Natural killer cell (primary cell): ENCODE results near the gene RAB1B. TPM values are rescaled to one million over a fixed set of nuclear protein-coding genes. Genes with fewer than 3 reads are reported as not detected.

Experiments used
- ATAC-seq, 3 donors: fragments of 150-1000 bp in 2 of 3; fragments of 200-7000 bp in 1 of 3; cut with Tn5 transposase; 1 replicate in 1 of 3; 2 replicates in 2 of 3; pipeline ENCODE4 v1.10.0; 2021; ENCODE audit warnings: mild to moderate bottlenecking in 2 of 3, moderate library complexity in 2 of 3
- DNase-seq, 2 donors: peaks; one replicate each; pipeline versions ENCODE4 v3.0.0 to v3.0.0-alpha.2; 2013 to 2021; ENCODE audit warnings: mixed read lengths in 1 of 2
- H3K27ac ChIP-seq: one replicate; pipeline ENCODE4 v1.5.1; 2013; ENCODE audit warnings: mild to moderate bottlenecking, low read length
- H3K27me3 ChIP-seq: one replicate; pipeline ENCODE4 v1.6.1; 2013; ENCODE audit warnings: low read length; ENCODE audit not compliant: control insufficient read depth, insufficient read depth
- H3K36me3 ChIP-seq: one replicate; pipeline ENCODE4 v1.6.1; 2013; ENCODE audit warnings: low read length; ENCODE audit not compliant: control insufficient read depth, insufficient read depth
- H3K4me1 ChIP-seq: one replicate; pipeline ENCODE4 v1.6.1; 2013; ENCODE audit warnings: low read length; ENCODE audit not compliant: control insufficient read depth, insufficient read depth
- H3K4me3 ChIP-seq: one replicate; pipeline ENCODE4 v1.5.1; 2013; ENCODE audit warnings: low read length
- H3K9me3 ChIP-seq: one replicate; pipeline ENCODE4 v1.6.1; 2013; ENCODE audit warnings: low read length; ENCODE audit not compliant: control insufficient read depth, insufficient read depth
- H3K27ac Mint-ChIP-seq, 2 donors: one replicate each; pipeline ENCODE4 v1.8.0; 2022; ENCODE audit warnings: mild to moderate bottlenecking in 2 of 2, mixed read lengths in 2 of 2, moderate library complexity in 1 of 2
- H3K27me3 Mint-ChIP-seq, 2 donors: one replicate each; pipeline ENCODE4 v1.8.0; 2022; ENCODE audit warnings: low read depth in 2 of 2, mixed read lengths in 2 of 2
- H3K36me3 Mint-ChIP-seq: one replicate; pipeline ENCODE4 v1.8.0; 2022; ENCODE audit warnings: mixed read lengths
- H3K4me1 Mint-ChIP-seq, 2 donors: one replicate each; pipeline ENCODE4 v1.8.0; 2022; ENCODE audit warnings: mixed read lengths in 2 of 2
- H3K4me3 Mint-ChIP-seq: one replicate; pipeline ENCODE4 v1.8.0; 2022; ENCODE audit warnings: mild to moderate bottlenecking, moderate library complexity, mixed read lengths
- H3K9me3 Mint-ChIP-seq, 2 donors: one replicate each; pipeline ENCODE4 v1.8.0; 2022; ENCODE audit warnings: mixed read lengths in 2 of 2
- WGBS: methylation state at CpG from one replicate; pipeline ENCODE4 v1.1.7; 2013; ENCODE audit warnings: missing lambda C conversion rate; ENCODE audit not compliant: insufficient coverage; 5-methylcytosine and 5-hydroxymethylcytosine counted together
- intact Hi-C: fragments of 100-400 bp; cut with micrococcal nuclease; formaldehyde crosslinking; loops from one replicate; pipeline ENCODE4 v1.14.2; 2022
- total RNA-seq, 4 donors: library from RNA; stranded (reverse); fragments of 120-200 nt in 1 of 4; gene quantifications; one replicate each; pipeline versions ENCODE4 v1.2.3 to v1.2.4, GENCODE V29; 2013 to 2022
- TF ChIP-seq, protein P1 (sequence below): fragments of 200-600 bp; IDR thresholded peaks from one replicate; pipeline ENCODE4 v1.8.0; 2022; ENCODE audit warnings: antibody characterized with exemption

RAB1B gene
- total RNA-seq, 3 donors from 2014 or later (not counting 1 experiment from before 2014, with no cell fraction given): 116 to 144 (median 132) TPM

DNA sequence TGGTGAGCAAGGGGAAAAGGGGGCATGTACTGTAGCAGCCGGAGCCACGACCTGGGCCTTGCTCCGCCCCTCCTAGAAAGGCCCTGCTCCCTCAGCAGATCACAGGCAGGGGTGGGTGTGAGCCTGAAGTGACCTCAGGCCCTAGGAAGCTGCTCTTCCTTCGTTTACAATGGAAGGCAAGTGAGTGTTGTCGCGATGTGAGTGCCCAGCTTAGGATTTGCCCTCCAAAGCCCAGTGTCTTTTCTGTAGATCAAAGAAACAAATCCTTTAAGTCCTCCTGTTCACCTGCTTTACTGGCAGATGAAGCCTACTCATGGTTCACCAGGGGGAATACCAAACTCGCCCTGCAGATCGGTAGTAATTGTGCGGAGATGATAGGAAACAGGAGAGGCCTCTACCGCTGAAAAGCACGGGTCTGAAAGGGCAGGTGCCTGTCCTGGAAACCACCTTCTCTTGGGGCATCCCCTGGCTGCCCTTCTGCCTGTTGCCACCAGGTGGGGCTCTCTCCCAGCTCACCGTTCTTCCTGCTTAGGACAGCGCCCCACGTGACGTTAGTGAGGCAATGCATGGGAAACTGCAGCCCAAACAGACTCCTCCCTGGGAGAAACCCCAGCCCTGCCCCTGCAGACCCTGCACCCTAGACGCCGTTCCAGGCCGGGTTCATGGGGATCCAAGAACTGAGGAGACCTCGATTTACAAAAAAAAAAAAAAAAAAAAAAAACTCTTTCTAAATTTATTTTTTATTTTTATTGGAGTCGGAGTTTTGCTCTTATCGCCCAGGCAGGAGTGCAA lies 45.9 kb upstream of the RAB1B start:
- Mint-ChIP-seq H3K4me3 (no peak overlapping the region), H3K27ac (peak overlapping the region; percentile 93 to 96), H3K27me3 (no peaks in the 10 kb centered on the region), H3K4me1 (peaks cover 18 to 19% of the 10 kb centered on the region in 2 donors), H3K36me3 (peaks cover 8% of the 10 kb centered on the region), H3K9me3 (no peaks in the 10 kb centered on the region)
- peak; percentile 91 to 99 for DNase-seq
- TF ChIP-seq, protein P1, sequence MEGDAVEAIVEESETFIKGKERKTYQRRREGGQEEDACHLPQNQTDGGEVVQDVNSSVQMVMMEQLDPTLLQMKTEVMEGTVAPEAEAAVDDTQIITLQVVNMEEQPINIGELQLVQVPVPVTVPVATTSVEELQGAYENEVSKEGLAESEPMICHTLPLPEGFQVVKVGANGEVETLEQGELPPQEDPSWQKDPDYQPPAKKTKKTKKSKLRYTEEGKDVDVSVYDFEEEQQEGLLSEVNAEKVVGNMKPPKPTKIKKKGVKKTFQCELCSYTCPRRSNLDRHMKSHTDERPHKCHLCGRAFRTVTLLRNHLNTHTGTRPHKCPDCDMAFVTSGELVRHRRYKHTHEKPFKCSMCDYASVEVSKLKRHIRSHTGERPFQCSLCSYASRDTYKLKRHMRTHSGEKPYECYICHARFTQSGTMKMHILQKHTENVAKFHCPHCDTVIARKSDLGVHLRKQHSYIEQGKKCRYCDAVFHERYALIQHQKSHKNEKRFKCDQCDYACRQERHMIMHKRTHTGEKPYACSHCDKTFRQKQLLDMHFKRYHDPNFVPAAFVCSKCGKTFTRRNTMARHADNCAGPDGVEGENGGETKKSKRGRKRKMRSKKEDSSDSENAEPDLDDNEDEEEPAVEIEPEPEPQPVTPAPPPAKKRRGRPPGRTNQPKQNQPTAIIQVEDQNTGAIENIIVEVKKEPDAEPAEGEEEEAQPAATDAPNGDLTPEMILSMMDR: peak; percentile 99
- Histone ChIP-seq H3K9me3 (no peaks in the 10 kb centered on the region), H3K27me3 (no peaks in the 10 kb centered on the region), H3K4me3 (no peak overlapping the region), H3K27ac (peak overlapping the region; percentile 90), H3K4me1 (peaks cover 14% of the 10 kb centered on the region), H3K36me3 (peaks cover 61% of the 10 kb centered on the region)
- 37% methylated on average over 17 of the region's 21 CpGs for WGBS
- peak; percentile 98 to 100 (median 98) for ATAC-seq
- intact Hi-C loops: loop anchor here (1.0 to 5.0 kb wide), 4 partner anchors 36 to 165 kb away; no protein-coding TSS in a partner anchor

DNA sequence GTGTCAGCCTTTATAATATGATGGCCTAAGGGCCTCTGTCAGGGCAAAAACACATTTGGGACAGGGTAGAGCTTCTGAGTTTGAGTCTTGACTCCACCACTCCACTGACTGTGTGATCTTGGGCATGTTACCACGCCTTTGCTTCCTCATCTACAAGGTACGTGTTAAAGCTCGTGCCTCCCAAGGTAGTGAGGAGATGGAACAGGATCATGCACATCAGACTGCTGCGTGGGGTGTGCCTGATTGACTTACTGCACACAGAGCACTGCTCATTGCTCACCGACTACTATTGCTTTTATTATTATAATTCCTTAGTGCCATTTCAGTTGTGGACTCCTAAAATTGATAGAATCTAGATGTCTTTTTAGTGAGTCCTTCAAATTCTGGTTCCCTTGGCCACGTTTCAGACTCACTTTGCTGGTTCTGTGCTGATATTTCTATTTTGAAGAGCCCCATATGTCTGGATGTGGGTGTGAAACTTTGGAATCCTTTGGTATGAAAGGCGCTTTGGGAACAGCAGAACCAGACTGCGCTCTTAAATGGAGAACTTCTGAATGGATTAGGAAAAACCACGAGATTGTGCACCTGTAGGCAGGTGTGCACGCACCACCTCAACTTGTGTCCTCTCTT lies 44.1 kb upstream of the RAB1B start:
- Mint-ChIP-seq H3K4me1 (peaks cover 11% of the 10 kb centered on the region in 2 donors), H3K27ac (no peak overlapping the region), H3K27me3 (no peaks in the 10 kb centered on the region), H3K4me3 (no peak overlapping the region), H3K9me3 (no peaks in the 10 kb centered on the region), H3K36me3 (no peaks in the 10 kb centered on the region)
- WGBS: 97% methylated on average over 8 of the region's 10 CpGs
- H3K27me3 ChIP-seq: no peaks in the 10 kb centered on the region
- ATAC-seq (no peak), DNase-seq (no peak)
- peaks cover 63% of the 10 kb centered on the region for H3K36me3 ChIP-seq
- peaks cover 11% of the 10 kb centered on the region for H3K4me1 ChIP-seq
- no peak overlapping the region for H3K27ac ChIP-seq
- H3K4me3 ChIP-seq: no peak overlapping the region
- H3K9me3 ChIP-seq: no peaks in the 10 kb centered on the region
- intact Hi-C loops: loop anchor here (5.0 kb wide), 1 partner anchor 163 kb away; no protein-coding TSS in a partner anchor
- TF ChIP-seq, protein P1: no peak

DNA sequence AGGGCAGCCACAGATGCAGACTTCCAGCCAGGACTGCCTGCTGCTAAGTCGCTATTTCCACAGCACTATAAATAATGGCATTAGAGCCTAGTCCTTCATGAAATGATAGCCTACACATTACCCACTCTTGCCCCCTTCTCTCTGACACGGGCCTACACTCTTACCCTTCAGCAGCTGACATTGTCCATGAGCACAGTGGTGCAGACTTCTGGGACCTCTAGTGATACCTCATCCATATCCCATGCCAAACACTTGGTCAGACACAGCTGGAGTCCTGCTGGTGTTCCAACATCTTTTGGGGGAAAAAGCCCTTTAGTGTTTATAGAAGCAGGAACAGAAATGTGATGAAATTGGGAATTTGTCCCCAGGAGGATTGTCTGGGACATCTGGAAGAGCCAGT lies 43.4 kb upstream of the RAB1B start:
- DNase-seq: no peak
- Mint-ChIP-seq H3K27me3 (no peaks in the 10 kb centered on the region), H3K27ac (no peak overlapping the region), H3K4me1 (peaks cover 11% of the 10 kb centered on the region in 2 donors), H3K4me3 (no peak overlapping the region), H3K36me3 (no peaks in the 10 kb centered on the region), H3K9me3 (no peaks in the 10 kb centered on the region)
- no peaks in the 10 kb centered on the region for H3K27me3 ChIP-seq
- H3K4me1 ChIP-seq: peaks cover 11% of the 10 kb centered on the region
- TF ChIP-seq, protein P1: no peak
- no peaks in the 10 kb centered on the region for H3K9me3 ChIP-seq
- no peak overlapping the region for H3K27ac ChIP-seq
- ATAC-seq: no peak
- peaks cover 58% of the 10 kb centered on the region for H3K36me3 ChIP-seq
- 100% methylated on average over 2 of the region's 2 CpGs for WGBS
- intact Hi-C loops: no loop called here
- no peak overlapping the region for H3K4me3 ChIP-seq
